Glomerular visceral epithelial cell (primary cell): ENCODE results near the gene COX19.
"Not testable (repeated sequence)": the region's sequence is repeated elsewhere in the genome, so short reads cannot be mapped to it uniquely, and the experiment has no call there.

Source experiments
- DNase-seq: peaks from one replicate; pipeline ENCODE4 v3.0.0-alpha.2; 2016; ENCODE audit errors: extremely low spot score

The COX19 gene

DNA sequence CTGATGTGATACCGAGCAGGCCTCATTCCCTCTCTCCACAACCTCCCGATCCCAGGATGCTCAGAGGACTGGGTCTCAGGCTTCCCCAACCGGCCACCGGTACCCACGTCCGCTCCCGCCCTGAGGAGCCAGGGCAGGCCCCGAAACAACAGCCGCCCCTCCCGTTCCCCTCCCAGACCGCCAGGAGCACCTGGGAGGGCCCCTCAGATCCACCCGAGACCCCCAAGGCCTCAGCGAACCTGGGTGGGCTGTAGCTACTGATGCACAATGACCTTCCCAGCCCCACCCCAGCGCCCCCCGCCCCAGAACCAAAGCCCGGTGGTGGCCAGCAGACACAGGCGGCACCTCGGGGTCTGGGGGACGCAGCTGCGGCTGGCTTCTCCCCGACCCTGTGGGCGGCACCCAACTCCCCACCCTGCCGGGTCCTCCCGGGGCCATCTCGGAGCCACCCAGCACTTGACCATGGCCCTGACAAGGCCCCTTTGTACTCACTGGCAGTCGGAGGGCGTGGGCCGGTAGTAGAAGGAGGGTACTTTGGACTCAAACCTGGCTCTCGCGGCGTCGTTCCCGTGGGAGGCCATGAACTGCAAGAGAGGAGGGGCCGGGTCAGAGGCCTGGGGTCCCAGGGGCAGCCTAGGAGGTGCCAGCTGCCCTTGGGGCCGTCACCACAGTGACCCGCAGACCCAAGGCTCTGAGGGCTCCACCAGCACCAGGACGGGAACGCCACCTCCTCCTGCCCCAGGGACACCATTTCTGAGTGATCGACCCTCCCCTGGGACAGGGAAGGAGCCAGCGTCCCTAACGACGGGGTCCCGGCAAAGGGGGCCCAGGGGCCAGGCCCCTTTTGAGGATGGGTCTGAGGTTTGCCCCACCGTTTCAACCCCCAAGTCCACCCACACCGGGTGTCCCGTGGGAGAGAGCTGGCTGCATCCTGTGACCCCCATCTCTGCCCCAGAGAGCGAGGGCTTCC is 49.0 kb downstream of the COX19 start:
- DNase-seq, result no peak

DNA sequence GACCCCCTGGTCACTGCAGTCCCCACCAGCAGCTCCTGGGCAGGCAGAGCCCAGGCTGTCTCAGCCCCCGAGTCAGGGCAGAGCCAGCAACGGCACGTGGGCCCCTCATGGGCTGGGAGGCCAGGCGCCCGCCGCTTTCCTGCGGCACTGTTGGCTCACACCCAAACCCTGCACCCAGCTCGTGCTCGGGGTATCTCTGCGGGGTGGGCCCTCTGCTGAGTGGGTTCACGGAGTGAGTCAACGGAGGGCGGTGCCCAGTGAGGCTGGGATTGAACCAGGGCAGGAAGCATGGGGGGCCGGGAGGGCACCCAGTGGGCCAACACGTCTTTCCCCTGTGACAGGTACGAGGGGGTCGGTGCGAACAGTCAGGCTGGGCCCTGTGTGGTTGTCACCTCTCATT is 49.7 kb downstream of the COX19 start:
- DNase-seq, result no peak

DNA sequence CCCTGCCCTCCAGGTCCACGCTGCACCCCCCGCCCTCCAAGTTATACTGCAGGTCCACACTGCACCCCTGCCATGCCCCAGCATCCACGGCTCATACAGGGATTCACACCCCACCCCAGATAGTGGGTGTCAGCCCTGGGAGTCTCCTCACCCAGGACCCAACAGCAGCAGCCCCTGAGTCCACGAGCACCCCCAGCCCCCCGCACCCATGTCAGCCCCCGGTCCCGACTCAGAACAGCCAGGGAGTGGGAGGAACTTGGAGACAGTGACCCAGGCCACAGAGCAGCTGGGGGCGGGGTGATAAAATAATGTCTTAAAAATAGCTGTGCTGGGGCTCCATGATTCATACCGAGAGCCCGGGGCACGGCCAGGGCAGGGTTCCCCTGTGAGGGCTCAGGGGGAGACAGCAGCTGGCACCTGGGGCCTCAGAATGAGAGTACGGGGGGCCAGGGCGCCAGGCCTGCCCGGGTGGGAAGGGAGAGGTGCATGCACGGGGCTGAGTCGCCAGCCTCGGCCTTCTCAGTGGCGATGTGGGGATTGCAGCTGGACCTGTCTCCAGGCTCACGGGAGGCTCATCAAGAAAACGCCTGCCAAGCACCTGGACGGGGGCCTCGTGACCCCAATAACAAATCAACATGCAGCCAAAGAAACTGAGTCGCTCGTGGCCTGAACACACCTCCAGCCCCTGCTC is 50.7 kb downstream of the COX19 start:
- DNase-seq, result no peak

DNA sequence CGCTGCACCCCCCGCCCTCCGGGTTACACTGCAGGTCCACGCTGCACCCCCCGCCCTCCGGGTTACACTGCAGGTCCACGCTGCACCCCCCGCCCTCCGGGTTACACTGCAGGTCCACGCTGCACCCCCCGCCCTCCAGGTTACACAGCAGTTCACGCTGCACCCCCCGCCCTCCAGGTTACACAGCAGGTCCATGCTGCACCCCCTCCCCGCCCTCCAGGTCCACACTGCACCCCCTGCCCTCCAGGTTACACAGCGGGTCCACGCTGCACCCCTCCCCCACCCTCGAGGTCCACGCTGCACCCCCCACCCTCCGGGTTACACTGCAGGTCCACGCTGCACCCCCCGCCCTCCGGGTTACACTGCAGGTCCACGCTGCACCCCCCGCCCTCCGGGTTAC is 51.3 kb downstream of the COX19 start:
- not testable (repeated sequence) for DNase-seq

DNA sequence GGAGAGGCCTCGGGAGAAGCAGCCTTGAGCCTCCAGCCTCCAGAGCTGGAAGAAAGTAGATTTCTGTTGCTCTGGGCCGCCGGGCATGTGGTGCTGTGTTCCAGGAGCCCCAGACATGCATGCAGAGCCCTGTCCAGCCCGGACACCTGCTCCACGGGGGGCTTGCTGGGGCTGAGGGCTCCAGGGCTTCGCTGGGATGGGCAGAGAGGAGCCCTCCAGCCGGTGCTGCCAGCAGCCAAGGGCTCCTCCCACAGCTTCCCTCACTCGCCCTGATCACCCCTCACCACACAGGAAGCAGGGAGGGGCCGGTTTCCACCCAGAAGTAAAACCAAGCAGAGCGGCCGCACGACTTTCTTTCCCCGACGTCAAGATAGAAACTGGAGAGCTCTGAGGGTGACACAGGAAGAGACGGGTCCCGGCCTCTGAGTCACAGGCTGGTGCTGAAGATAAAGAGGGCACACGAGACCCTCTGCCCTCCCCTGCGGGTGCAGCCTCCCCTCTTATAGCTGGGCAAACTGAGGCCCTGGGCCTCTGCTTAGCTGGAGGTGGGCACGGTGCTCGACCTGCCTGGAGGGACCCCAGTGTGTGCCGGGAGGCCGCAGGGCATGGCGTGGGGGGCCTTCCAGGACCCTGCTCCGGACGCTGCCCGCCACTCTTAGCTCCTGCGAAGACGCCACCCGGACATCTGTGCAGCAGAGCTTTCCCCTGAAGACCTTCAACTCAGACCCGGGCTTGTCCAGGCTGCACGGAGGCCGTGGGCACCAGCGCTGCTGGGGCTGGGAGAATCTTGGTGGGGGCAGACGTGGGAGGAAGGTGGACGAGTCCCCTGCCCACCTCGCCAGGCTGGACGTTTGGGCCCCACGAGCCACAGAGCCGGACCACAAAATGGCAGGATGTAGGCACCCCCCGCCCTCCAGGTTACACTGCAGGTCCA is 52.0 kb downstream of the COX19 start:
- no peak for DNase-seq

DNA sequence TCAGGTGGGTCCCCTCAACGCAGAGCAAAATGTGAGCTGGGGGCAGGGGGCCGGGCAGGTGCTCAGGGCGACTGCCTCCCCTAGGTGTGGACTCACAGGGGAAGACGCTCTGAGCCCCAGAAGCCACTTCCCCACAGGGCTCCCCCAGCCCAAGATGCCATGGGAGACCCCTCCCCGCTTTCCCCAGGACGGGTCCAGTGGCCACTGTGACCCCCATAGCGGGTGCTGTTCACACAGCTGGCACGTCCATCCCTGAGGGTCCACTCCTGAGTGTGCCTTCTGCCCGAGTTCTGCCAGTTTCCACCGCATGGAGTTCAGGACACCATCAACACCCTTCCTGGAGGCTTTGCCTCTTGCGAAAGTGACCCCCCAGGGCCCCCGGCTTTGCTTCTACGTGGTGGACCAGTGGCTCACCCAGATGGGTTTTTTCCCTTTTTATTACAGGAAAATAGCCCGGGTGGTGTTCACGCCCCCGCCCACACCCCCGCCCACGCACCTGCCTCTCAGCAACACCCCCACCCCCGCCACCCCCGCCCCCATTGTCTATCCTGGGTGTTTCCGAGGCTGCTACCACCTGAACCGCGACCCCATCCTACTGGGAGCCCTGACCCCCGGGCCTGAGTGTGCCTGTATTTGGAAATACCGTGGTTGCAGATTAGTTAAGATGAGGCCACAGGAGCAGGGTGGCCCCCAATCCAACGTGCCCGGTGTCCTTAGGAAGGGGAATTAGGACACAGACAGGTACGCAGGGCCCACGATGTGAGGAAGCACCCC is 52.8 kb downstream of the COX19 start:
- DNase-seq, result no peak

DNA sequence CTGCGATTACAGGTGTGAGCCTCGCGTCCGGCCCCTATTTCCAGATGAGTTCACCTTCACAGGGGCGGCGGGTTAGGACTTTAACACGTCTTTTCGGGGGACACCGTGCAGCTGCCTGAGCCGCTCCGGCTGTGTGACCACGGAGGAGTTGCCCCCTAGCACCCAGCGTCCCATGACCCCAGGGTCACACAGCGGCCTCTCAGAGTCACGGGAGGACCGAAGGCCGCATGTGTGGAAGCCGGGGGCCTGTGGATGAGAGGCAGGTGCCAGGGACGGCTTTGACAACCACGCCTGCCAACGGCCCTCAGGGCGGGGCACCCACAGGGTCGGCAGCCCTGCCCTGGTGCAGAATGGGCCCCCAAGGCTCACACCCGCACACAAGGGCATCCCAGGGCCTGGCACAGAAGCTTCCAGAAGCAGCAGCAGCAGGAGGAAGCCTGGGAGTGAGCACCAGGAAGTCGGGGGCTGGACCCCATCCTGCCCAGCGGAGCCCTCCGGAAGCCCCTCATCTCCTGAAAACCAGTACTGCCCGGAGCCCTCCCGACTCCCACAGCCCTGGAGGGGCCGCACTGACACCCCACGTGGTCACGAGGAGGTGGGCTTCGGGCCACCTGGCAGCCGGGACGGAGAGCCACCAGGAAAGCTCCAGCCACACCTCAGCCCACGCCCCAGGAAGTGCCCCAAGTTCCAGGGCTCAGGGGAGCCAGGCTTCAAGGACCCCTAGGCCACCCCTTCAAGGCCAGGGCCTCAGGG is 53.6 kb downstream of the COX19 start:
- no peak for DNase-seq

DNA sequence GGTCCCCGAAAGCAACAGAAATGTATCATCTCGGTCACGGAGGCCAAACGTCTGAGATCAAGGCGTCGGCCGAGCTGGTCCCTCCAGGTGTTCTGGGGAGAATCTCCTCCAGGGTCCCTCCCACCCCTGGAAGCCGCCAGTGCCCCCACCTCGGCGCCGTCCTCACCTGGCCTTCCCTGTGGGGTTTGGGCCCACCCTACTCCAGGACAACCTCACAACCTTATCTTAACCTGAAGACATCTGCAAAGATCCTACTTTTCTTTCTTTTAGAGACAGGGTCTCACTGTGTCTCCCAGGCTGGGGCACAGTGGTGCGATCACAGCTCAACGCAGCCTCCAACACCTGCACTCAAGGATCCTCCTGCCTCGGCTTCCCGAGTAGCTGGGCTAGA is 54.3 kb downstream of the COX19 start:
- DNase-seq, result no peak

DNA sequence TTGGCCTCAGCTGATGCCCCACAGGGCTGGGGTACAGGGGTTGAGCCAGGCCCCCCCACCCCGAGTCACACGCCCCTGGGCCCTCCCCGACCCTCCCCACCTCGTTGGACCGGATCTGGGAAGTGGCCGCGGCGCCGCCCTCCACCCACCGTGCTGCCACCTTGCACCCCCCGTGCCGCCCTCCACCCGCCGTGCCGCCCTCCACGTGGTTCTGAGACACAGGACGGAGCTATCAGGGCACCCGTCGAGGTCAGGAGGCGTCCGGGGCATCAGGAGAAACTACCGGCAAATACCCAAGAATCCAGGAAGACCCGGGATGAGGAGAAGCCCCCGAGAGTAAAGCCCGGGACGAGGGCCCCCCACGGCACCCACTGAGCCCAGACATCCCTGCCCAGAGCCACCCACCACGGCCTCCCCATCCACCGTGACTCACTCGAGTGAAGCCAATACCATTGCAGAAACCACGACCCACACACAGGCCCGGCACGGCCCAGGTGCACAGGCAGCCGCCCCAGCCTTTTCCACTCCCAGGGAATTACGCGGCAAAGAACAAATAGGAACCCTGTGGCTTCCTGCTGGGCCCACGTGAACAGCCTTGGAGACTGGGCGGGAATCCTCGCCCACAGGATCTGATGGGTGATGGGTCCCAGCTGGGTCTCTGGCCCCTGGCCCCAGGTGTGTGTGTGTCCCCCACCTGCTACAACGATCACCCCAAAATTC is 54.8 kb downstream of the COX19 start:
- no peak for DNase-seq

DNA sequence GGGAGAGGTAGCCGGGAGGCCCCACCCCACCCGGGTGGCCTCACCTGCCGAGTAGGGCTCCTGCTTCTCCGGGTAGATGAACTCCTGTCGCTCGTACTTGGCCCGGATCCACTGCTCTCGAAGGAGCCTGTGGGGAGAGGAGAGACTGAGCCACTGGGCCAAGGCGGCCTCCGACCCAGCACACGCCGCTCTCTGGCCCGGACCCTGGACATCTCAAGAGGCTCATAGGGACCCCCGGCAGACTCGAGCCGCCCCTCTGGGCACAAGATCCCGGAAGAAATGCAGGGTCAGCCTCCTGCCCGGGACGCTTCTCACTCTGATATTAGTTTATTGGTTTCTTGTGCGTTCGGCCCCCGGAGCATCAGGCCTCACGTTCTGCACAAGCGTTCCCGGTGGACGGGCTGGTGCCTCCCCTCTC is 55.4 kb downstream of the COX19 start:
- DNase-seq, result no peak

DNA sequence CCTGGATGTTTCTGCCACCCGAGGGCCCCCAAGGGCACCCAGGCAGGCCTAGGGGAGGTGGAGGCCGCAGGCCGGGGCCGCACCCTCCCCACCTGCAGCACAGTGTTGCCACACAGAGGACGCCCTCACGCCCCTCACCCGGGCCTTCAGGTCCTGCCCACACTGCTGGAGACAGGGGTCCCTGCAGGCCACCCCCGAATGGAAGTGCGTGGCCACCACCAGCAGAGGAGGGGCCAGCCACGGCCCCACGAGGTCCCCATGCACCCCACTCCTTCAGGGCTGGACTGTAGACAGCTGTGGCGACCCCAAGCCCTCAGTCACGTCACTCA is 56.3 kb downstream of the COX19 start:
- no peak for DNase-seq

DNA sequence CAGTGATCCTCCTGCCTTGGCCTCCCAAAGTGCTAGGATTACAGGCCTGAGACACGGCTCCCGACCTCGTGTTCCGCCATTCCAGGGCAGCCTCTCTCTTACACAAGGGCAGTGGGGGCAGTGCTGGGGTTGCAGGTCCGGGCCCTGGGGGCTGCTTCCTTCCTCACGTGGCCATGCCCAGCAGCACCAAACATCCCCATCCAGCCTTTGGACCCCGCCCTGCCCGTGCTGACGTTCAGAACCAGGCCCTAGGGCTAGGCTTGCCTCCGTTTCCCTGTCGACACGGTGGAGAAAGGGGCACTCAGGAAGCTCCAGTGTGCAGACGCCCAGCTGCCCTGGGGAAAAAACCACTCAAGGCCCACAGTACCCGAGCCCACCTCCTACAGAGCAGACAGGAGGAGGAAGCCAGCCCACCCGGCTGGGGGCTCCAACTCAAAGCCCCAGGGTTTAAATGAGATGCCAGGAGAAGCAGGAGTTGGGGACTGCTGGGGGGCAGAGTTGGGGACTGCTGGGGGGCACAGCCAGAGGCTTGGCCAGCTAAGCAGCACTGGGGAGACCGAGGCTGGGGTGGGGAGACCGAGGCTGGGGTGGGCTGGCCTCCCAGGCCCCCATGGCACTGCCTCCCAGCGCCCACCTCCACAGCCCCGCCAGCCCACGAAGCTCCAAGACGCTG is 56.8 kb downstream of the COX19 start:
- no peak for DNase-seq

DNA sequence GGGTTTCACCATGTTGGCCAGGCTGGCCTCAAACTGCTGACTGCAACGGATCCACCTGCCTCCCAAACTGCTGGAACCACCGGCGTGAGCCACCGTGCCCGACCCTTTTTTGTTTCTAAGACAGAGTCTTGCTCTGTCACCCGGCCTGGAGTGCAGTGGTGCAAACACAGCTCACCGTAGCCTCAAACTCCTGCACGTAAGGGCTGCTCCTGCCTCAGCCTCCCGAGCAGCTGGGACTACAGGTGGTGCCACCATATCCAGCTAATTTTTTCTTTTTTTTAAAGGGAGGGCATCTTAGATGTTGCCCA is 57.3 kb downstream of the COX19 start:
- no peak for DNase-seq

DNA sequence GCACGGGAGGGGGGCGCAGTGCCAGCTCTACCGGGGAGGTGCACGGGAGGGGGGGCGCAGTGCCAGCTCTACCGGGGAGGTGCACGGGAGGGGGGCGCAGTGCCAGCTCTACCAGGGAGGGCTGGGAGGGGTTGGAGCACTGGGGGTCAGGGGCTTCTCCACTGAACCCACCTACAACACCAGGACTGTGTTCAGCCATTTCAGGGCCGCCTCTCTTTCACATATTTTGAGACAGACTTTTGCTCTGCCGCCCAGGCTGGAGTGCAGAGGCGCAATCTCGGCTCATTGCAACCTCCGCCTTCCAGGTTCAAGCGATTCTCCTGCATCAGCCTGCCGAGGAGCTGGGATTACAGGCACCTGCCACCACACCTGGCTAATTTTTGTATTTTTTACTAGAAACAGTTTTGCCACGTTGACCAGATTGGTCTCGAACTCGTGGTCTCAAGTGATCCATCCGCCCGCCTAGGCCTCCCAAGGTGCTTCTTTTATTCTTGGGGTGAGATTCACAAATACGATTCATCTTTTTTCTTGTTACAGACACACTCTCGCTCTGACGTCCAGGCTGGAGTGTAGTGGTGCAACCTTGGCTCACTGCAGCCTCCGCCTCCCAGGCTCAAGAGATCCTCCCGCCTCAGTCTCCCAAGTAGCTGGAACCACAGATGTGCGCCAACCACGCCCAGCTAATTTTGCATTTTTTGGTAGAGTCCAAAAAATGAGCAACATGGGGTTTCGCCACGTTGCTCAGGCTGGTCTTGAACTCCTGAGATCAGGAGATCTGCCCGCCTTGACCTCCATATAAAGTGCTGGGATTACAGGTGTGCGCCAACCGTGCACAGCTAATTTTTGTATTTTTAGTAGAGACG is 57.9 kb downstream of the COX19 start:
- DNase-seq, result no peak

DNA sequence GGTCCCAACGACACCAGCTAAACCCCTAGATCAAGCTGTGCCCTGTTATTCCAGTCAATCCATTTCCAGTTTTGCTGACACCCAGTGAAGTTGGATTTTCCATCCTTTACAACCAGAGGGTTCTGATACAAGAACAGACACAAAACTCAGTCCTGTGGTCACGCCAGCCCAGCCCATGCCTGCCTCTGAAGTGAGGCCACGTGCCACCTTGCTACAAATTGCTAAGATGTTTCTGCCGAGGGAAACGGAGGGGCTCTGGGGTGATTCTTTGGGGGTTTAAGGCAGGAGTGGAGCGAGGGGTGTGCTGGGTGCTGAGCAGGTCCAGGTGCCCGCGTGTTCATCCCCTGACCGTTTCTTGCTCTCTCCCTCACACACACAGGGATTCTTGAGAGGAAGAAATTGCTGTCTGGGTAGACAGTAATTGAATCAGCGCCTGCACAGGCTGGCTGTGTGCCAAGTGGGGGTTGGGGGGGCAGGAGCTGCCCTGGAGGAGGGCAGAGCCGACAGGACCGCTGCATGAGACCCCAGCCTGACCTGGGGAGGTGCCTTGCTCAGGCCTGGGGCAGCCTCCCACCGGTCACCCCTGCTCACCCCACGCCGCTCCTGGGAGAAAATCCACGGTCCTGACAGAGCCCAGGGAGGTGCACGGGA is 58.9 kb downstream of the COX19 start:
- DNase-seq, result no peak
